Measurements from ENCODE around the gene CACNG4. TPM values are rescaled to one million over a fixed set of nuclear protein-coding genes. Genes with fewer than 3 reads are reported as not detected.

The CACNG4 gene
- polyA plus RNA-seq, 3 donors, result not detected

DNA sequence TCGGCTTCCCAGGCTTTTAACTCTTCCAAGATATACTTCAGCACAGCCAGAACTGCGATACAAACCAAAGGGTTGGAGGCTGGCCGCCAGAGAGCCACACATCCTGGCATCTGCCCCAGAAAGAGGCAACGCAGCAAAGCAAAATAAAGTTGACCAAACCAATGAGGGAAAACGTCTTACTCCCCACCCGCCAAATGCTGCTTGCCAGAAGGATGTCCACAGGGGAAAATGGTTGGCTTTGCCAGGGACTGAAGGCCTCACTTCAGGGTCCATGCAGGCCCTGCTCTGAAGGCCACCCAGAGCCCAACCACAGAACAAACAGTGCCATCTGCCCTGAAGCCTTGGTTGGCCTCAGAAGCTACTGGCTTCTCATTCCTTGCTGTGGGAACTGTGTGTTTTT, 94.9 kb downstream of the CACNG4 start:
- Mint-ChIP-seq H3K9me3 (peaks cover 0 to 10% (median 3%) of the 10 kb centered on the region in 7 donors), H3K4me3 (no peak overlapping the region)
- WGBS (ENCODE audit: insufficient coverage), result 97% methylated on average over 4 of the region's 6 CpGs

DNA sequence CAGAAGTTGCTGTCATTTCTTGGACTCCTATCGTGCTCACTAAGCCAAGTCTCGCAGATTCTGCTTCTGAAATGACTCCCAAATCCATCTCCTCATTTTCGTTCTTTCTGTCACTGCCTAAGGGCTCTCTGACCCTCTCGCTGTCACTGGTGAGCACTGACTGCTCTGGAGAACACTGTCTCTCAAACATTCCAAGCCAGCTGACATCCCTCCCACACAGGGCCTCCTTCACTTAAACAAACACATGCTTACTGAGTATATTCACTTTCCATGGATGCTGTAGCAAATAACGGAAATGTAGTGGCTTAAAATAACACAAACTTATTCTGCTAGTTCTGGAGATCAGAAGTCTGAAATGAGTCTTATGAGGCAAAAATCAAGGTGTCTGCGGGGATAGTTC, 98.6 kb downstream of the CACNG4 start:
- Histone ChIP-seq H3K36me3 (replicated peaks in 1 of 2; ENCODE audit: control insufficient read depth in 1 of 2, insufficient read depth in 2 of 2, low read length in 2 of 2) (no peaks in the 10 kb centered on the region), H3K4me3 (replicated peaks in 1 of 3; ENCODE audit: low read depth in 2 of 3, low read length in 3 of 3) (no peak overlapping the region), H3K27me3 (ENCODE audit: control insufficient read depth in 2 of 2, insufficient read depth in 2 of 2, low read length in 2 of 2) (no peaks in the 10 kb centered on the region), H3K79me2 (ENCODE audit: insufficient read depth, low read length) (no peaks in the 10 kb centered on the region), H3K9me3 (replicated peaks in 1 of 2; ENCODE audit: control insufficient read depth in 1 of 2, insufficient read depth in 1 of 2, low read length in 2 of 2) (no peaks in the 10 kb centered on the region), H3K4me1 (ENCODE audit: control insufficient read depth in 1 of 2, insufficient read depth in 2 of 2, low read length in 2 of 2) (no peaks in the 10 kb centered on the region), H2AFZ (ENCODE audit: insufficient read depth, low read depth, low read length, poor library complexity, severe bottlenecking) (no peak overlapping the region), H3K27ac (ENCODE audit: low read depth in 1 of 2, low read length in 2 of 2) (no peak overlapping the region), H4K20me1 (ENCODE audit: insufficient read depth, low read length) (no peaks in the 10 kb centered on the region), H3K4me2 (replicated peaks; ENCODE audit: extremely low read depth, low read length, poor library complexity, severe bottlenecking) (no peak overlapping the region), H3K9ac (ENCODE audit: insufficient read depth, low read length, poor library complexity, severe bottlenecking) (no peak overlapping the region)
- no peak overlapping the region for H3K4me3 Mint-ChIP-seq
- TF ChIP-seq, protein P1, sequence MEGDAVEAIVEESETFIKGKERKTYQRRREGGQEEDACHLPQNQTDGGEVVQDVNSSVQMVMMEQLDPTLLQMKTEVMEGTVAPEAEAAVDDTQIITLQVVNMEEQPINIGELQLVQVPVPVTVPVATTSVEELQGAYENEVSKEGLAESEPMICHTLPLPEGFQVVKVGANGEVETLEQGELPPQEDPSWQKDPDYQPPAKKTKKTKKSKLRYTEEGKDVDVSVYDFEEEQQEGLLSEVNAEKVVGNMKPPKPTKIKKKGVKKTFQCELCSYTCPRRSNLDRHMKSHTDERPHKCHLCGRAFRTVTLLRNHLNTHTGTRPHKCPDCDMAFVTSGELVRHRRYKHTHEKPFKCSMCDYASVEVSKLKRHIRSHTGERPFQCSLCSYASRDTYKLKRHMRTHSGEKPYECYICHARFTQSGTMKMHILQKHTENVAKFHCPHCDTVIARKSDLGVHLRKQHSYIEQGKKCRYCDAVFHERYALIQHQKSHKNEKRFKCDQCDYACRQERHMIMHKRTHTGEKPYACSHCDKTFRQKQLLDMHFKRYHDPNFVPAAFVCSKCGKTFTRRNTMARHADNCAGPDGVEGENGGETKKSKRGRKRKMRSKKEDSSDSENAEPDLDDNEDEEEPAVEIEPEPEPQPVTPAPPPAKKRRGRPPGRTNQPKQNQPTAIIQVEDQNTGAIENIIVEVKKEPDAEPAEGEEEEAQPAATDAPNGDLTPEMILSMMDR (IDR thresholded peaks at IDR 0.05), result no peak
- DNase-seq, result no peak
- no peak overlapping the region for H3K27ac Mint-ChIP-seq
- 100% methylated on average over 4 of the region's 6 CpGs for WGBS (ENCODE audit: insufficient coverage)
- H3K36me3 Mint-ChIP-seq, result peaks cover 10 to 16% of the 10 kb centered on the region in 2 donors
- intact Hi-C loops (cut with micrococcal nuclease), result no loop called here
- no peaks in the 10 kb centered on the region for H3K4me1 Mint-ChIP-seq
- H3K27me3 Mint-ChIP-seq (ENCODE audit: low read depth in 3 of 3), result peaks cover 0 to 2% (median 0%) of the 10 kb centered on the region in 3 donors
- peaks cover 0 to 10% (median 3%) of the 10 kb centered on the region in 7 donors for H3K9me3 Mint-ChIP-seq

More for the DNA sequence above, 94.9 kb downstream of the CACNG4 start:
- Mint-ChIP-seq H3K36me3 (peaks cover 10% of the 10 kb centered on the region in 2 donors), H3K4me1 (no peaks in the 10 kb centered on the region), H3K27me3 (ENCODE audit: low read depth in 3 of 3) (peaks cover 0 to 2% (median 0%) of the 10 kb centered on the region in 3 donors), H3K27ac (no peak overlapping the region)
- no peak for DNase-seq
- TF ChIP-seq, protein P1 (IDR thresholded peaks at IDR 0.05), result no peak
- Histone ChIP-seq H3K36me3 (replicated peaks in 1 of 2; ENCODE audit: control insufficient read depth in 1 of 2, insufficient read depth in 2 of 2, low read length in 2 of 2) (no peaks in the 10 kb centered on the region), H3K9me3 (replicated peaks in 1 of 2; ENCODE audit: control insufficient read depth in 1 of 2, insufficient read depth in 1 of 2, low read length in 2 of 2) (no peaks in the 10 kb centered on the region), H4K20me1 (ENCODE audit: insufficient read depth, low read length) (no peaks in the 10 kb centered on the region), H3K4me3 (replicated peaks in 1 of 3; ENCODE audit: low read depth in 2 of 3, low read length in 3 of 3) (no peak overlapping the region), H3K79me2 (ENCODE audit: insufficient read depth, low read length) (no peaks in the 10 kb centered on the region), H2AFZ (ENCODE audit: insufficient read depth, low read depth, low read length, poor library complexity, severe bottlenecking) (no peak overlapping the region), H3K4me2 (replicated peaks; ENCODE audit: extremely low read depth, low read length, poor library complexity, severe bottlenecking) (no peak overlapping the region), H3K4me1 (ENCODE audit: control insufficient read depth in 1 of 2, insufficient read depth in 2 of 2, low read length in 2 of 2) (no peaks in the 10 kb centered on the region), H3K9ac (ENCODE audit: insufficient read depth, low read length, poor library complexity, severe bottlenecking) (no peak overlapping the region), H3K27me3 (ENCODE audit: control insufficient read depth in 2 of 2, insufficient read depth in 2 of 2, low read length in 2 of 2) (no peaks in the 10 kb centered on the region), H3K27ac (ENCODE audit: low read depth in 1 of 2, low read length in 2 of 2) (no peak overlapping the region)
- intact Hi-C loops (cut with micrococcal nuclease), result no loop called here

All from CD14-positive monocyte (primary cell).